GM10266 (cell line): ENCODE measurements around the gene DNM3.

Source experiments
- DNase-seq: peaks from one replicate; pipeline ENCODE4 v3.0.0; 2012; ENCODE audit errors: extremely low spot score
- CTCF ChIP-seq: IDR thresholded peaks from 2 replicates; pipeline ENCODE4 v1.5.1; 2012; ENCODE audit warnings: mild to moderate bottlenecking, low read depth; ENCODE audit not compliant: control insufficient read depth, insufficient read depth; ENCODE audit errors: missing control alignments

Gene DNM3

GRCh38 chr1:172388490-172388889 is 547.2 kb downstream of the DNM3 start:
- no peak for TF ChIP-seq CTCF

GRCh38 chr1:172390301-172390682 is 549.0 kb downstream of the DNM3 start:
- TF ChIP-seq CTCF = no peak
- no peak for DNase-seq

More at GRCh38 chr1:172388490-172388889, 547.2 kb downstream of the DNM3 start:
- no peak for DNase-seq

GRCh38 chr1:172390683-172391551 is 549.6 kb downstream of the DNM3 start:
- no peak for TF ChIP-seq CTCF
- peak; percentile 23 for DNase-seq

- TF ChIP-seq CTCF = no peak
- no peak for DNase-seq
These were observed 550.7 kb downstream of the DNM3 start for GRCh38 chr1:172391976-172392375.

GRCh38 chr1:172393354-172393753 is 552.1 kb downstream of the DNM3 start:
- TF ChIP-seq CTCF = no peak
- DNase-seq = peak; percentile 18

GRCh38 chr1:172394141-172394751 is 552.9 kb downstream of the DNM3 start:
- TF ChIP-seq CTCF = no peak
- DNase-seq = peak; percentile 47

GRCh38 chr1:172394811-172395210 is 553.5 kb downstream of the DNM3 start:
- no peak for TF ChIP-seq CTCF
- DNase-seq = no peak
